Stimulated activated naive CD8-positive, alpha-beta T cell treated with anti-CD3 and anti-CD28 coated beads, Interleukin-15, amount 100 ng/mL, for 72 hours (primary cell): ENCODE data around the gene CTRB2.

Experiments used
- ATAC-seq: fragments of 150-1000 bp; cut with Tn5 transposase; 2 replicates; pipeline ENCODE4 v1.10.0; 2021; ENCODE audit warnings: mild to moderate bottlenecking, moderate library complexity
- DNase-seq, 2 donors: peaks; one replicate each; pipeline ENCODE4 v3.0.0; 2021 to 2022
- H3K27ac Mint-ChIP-seq, 2 donors: one replicate each; pipeline ENCODE4 v1.8.0; 2022; ENCODE audit warnings: mild to moderate bottlenecking in 2 of 2, mixed read lengths in 2 of 2, moderate library complexity in 2 of 2
- H3K27me3 Mint-ChIP-seq: one replicate; pipeline ENCODE4 v1.8.0; 2022; ENCODE audit warnings: mixed read lengths
- H3K4me1 Mint-ChIP-seq: one replicate; pipeline ENCODE4 v1.8.0; 2022; ENCODE audit warnings: mild to moderate bottlenecking, mixed read lengths
- H3K4me3 Mint-ChIP-seq, 2 donors: one replicate each; pipeline ENCODE4 v1.8.0; 2022; ENCODE audit warnings: mild to moderate bottlenecking in 2 of 2, mixed read lengths in 2 of 2, moderate library complexity in 1 of 2
- H3K9me3 Mint-ChIP-seq, 2 donors: one replicate each; pipeline ENCODE4 v1.8.0; 2022; ENCODE audit warnings: mixed read lengths in 2 of 2

Gene CTRB2

GRCh38 chr16:75189638-75190245 is 17.2 kb downstream of the CTRB2 start:
- ATAC-seq = no peak
- H3K4me1 Mint-ChIP-seq = no peaks in the 10 kb centered on the region
- H3K27me3 Mint-ChIP-seq = peaks cover 13% of the 10 kb centered on the region
- H3K9me3 Mint-ChIP-seq = peaks cover 0 to 4% of the 10 kb centered on the region in 2 donors
- no peak overlapping the region for H3K4me3 Mint-ChIP-seq
- no peak for DNase-seq
- H3K27ac Mint-ChIP-seq = no peak overlapping the region

GRCh38 chr16:75188832-75189477 is 18.0 kb downstream of the CTRB2 start:
- ATAC-seq (no peak), DNase-seq (no peak)
- Mint-ChIP-seq H3K27me3 (peaks cover 13% of the 10 kb centered on the region), H3K4me3 (no peak overlapping the region), H3K9me3 (peaks cover 0 to 4% of the 10 kb centered on the region in 2 donors), H3K4me1 (no peaks in the 10 kb centered on the region), H3K27ac (no peak overlapping the region)

- Mint-ChIP-seq H3K27me3 (peaks cover 8% of the 10 kb centered on the region), H3K9me3 (peaks cover 17 to 23% of the 10 kb centered on the region in 2 donors), H3K27ac (no peak overlapping the region), H3K4me3 (no peak overlapping the region), H3K4me1 (no peaks in the 10 kb centered on the region)
- ATAC-seq (no peak), DNase-seq (no peak)
Observed at GRCh38 chr16:75181630-75182029, 25.3 kb downstream of the CTRB2 start.

GRCh38 chr16:75179208-75179607 is 27.8 kb downstream of the CTRB2 start:
- Mint-ChIP-seq H3K4me3 (no peak overlapping the region), H3K27ac (no peak overlapping the region), H3K9me3 (peaks cover 23 to 41% of the 10 kb centered on the region in 2 donors), H3K27me3 (peaks cover 8% of the 10 kb centered on the region), H3K4me1 (no peaks in the 10 kb centered on the region)
- DNase-seq (no peak), ATAC-seq (no peak)

- ATAC-seq (no peak), DNase-seq (no peak)
- Mint-ChIP-seq H3K4me1 (no peaks in the 10 kb centered on the region), H3K4me3 (no peak overlapping the region), H3K27me3 (peaks cover 5% of the 10 kb centered on the region), H3K9me3 (peaks cover 45 to 64% of the 10 kb centered on the region in 2 donors), H3K27ac (no peak overlapping the region)
Observed at GRCh38 chr16:75176926-75177325, 30.0 kb downstream of the CTRB2 start.

GRCh38 chr16:75175074-75175473 is 31.9 kb downstream of the CTRB2 start:
- H3K4me1 Mint-ChIP-seq = no peaks in the 10 kb centered on the region
- H3K9me3 Mint-ChIP-seq = peaks cover 51 to 69% of the 10 kb centered on the region in 2 donors
- ATAC-seq = no peak
- H3K27me3 Mint-ChIP-seq = no peaks in the 10 kb centered on the region
- no peak overlapping the region for H3K27ac Mint-ChIP-seq
- no peak overlapping the region for H3K4me3 Mint-ChIP-seq
- DNase-seq = no peak

GRCh38 chr16:75172578-75172977 is 34.4 kb downstream of the CTRB2 start:
- ATAC-seq = no peak
- no peak for DNase-seq
- no peaks in the 10 kb centered on the region for H3K4me1 Mint-ChIP-seq
- no peak overlapping the region for H3K27ac Mint-ChIP-seq
- no peaks in the 10 kb centered on the region for H3K27me3 Mint-ChIP-seq
- no peak overlapping the region for H3K4me3 Mint-ChIP-seq
- H3K9me3 Mint-ChIP-seq = peaks cover 55 to 76% of the 10 kb centered on the region in 2 donors

GRCh38 chr16:75169899-75170405 is 37.0 kb downstream of the CTRB2 start:
- H3K9me3 Mint-ChIP-seq = peaks cover 50 to 52% of the 10 kb centered on the region in 2 donors

GRCh38 chr16:75160386-75160785 is 46.6 kb downstream of the CTRB2 start:
- ATAC-seq (no peak), DNase-seq (no peak)
- Mint-ChIP-seq H3K9me3 (peaks cover 0 to 6% of the 10 kb centered on the region in 2 donors), H3K4me3 (no peak overlapping the region), H3K27ac (no peak overlapping the region), H3K27me3 (no peaks in the 10 kb centered on the region), H3K4me1 (no peaks in the 10 kb centered on the region)

More at GRCh38 chr16:75169899-75170405, 37.0 kb downstream of the CTRB2 start:
- DNase-seq (no peak), ATAC-seq (no peak)
- Mint-ChIP-seq H3K4me3 (no peak overlapping the region), H3K27ac (no peak overlapping the region), H3K27me3 (no peaks in the 10 kb centered on the region), H3K4me1 (no peaks in the 10 kb centered on the region)
